ENCODE data around the gene RAPGEF2.
"Not testable (repeated sequence)": the region's sequence is repeated elsewhere in the genome, so short reads cannot be mapped to it uniquely, and the experiment has no call there.

The RAPGEF2 gene, protein sequence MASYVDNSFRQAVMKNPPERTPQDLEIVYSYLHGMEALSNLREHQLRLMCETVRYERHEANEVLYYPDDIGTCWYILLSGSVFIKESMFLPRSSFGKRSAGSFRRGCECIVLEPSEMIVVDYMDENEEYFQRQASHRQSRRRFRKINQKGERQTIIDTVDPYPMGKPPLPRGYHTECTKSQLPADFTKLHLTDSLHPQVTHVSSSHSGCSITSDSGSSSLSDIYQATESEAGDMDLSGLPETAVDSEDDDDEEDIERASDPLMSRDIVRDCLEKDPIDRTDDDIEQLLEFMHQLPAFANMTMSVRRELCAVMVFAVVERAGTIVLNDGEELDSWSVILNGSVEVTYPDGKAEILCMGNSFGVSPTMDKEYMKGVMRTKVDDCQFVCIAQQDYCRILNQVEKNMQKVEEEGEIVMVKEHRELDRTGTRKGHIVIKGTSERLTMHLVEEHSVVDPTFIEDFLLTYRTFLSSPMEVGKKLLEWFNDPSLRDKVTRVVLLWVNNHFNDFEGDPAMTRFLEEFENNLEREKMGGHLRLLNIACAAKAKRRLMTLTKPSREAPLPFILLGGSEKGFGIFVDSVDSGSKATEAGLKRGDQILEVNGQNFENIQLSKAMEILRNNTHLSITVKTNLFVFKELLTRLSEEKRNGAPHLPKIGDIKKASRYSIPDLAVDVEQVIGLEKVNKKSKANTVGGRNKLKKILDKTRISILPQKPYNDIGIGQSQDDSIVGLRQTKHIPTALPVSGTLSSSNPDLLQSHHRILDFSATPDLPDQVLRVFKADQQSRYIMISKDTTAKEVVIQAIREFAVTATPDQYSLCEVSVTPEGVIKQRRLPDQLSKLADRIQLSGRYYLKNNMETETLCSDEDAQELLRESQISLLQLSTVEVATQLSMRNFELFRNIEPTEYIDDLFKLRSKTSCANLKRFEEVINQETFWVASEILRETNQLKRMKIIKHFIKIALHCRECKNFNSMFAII (N-terminal part only)

DNA sequence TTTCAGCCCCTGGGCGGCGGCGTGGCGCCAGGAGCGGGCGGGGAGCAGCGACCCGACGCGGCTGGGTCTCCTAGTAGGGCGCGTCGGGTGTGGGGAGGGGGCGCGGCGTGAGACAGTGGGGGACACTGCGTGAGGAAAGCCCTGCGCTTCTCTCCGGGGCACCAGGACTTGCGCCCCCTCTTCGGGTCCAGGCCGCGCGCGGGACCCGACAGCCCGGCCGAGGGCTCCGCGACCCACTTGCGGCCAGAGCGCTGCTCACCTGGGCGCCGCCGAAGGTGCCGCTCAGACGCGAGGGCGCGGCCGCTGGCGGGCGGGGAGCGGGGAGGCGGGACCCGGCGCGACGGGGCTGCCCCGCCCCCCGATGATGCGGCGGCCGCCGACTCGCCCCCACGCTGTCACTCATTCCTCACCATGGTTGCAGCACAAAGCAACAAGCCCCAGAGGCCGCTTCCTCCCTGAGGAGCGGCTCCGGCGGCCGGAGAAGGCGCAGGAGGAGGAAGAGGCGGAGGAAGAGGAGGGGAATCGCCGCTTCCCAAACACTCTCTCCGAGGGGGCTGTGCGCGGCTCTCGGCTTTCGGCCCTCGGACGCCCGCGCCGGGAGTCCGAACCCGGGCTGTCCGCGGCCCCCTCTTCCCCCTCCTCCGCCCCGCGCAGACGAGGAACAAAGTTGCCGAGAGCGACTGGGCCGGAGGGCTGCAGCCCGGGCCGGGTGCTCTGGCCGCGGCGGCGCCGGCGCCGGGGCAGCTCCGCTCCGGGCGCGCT is at the start of gene RAPGEF2:
RAPGEF2 (plus strand) TSS at position 458 of the 762 bp plus-strand sequence. CDS start 1,084 bp downstream, outside the sequence.
- peak; percentile 90 to 95 for DNase-seq

DNA sequence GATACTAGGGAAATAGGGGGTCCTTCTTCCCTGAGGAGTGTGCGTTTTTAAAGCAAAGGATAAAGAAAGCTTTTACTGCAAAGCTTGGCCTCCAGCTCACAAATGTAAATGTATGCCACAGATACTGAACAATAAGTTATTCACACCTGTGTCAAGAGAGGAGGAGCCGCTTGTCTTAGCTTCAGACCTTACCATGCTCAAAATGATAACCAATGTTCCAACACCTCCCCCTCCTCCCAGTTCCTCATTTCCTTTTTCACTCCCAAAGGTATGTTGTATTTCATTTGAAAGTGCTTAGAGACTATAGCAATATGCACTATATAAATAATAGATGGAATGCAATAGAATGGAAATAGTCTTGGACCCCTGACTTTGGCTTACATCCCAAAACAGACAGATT is 47.0 kb upstream of the RAPGEF2 start:
- no peak for DNase-seq

DNA sequence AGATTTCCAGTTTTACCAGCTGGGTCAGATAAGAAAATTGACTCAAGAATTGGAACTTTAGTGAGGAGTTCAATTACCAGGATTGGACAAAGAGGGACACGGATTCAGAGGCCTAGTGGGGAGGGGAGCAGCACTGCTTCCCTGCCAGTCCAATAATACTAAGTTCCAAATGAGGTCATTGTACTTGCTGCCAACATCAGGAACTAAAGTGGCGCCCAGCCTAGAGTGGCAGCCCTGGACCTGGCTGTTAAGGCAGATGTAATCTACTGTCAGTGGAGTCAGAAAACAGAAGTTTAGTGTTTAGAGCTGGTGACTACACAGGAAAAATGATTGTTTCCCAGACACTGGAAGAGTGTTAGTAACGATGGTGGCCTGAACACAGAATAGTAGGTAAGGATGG is 42.7 kb upstream of the RAPGEF2 start:
- DNase-seq = peak; percentile 16 to 57

DNA sequence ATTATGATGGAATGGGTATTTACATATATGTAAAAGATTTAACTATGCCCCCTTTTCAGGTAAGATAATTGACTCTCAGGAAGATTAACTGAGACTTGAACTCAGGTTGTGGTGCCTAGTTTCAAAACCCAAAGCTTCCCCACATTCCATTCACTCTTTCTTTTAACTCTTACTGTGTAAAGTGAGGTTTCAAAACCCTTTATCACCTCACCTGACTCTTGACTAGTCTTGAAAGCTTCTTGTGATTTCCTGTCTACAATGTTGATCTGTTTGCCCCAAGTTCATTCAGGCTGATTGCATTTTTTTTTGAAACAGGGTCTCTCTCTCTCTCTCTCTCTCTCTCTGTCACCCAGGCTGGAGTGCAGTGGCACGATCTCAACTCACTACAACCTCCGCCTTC is 40.5 kb upstream of the RAPGEF2 start:
- DNase-seq = no peak

DNA sequence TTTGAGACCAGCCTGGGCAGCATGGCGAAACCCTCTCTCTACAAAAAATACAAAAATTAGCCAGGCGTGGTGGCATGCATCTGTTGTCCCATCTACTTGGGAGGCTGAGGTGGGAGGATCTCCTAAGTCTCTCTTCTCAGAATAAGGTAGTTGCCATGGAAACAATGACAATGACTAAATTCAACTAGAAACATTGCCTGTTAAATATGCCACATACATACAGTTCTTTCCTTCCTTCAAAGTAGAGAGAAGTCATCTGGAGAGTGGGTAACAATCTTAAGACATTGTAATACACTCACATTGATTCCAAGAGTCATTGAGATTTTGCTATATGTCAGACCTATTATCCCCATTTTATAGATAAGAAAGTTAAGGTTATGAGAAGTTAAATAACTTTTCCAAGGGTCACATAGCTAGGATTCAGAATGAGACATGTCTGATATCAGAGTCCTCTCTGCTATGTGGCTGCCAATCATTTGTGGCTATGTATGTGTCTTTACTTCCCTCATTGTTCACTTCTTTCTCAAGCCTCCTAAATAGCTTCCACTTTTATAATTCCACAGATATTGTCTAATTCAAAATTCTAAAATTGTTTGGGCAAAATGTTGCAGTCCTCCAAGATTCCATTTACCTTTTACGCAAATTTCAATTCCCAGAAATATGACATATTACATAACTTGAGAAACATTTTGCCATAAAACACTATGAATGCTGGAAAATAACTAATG is 37.2 kb upstream of the RAPGEF2 start:
- DNase-seq = no peak

DNA sequence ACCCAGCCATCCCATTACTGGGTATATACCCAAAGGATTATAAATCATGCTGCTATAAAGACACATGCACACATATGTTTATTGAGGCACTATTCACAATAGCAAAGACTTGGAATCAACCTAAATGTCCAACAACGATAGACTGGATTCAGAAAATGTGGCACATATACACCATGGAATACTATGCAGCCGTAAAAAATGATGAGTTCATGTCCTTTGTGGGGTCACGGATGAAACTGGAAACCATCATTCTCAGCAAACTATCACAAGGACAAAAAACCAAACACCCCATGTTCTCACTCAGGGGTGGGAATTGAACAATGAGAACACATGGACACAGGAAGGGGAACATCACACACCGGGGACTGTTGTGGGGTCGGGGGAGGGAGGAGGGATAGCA is 34.7 kb upstream of the RAPGEF2 start:
- not testable (repeated sequence) for DNase-seq

DNA sequence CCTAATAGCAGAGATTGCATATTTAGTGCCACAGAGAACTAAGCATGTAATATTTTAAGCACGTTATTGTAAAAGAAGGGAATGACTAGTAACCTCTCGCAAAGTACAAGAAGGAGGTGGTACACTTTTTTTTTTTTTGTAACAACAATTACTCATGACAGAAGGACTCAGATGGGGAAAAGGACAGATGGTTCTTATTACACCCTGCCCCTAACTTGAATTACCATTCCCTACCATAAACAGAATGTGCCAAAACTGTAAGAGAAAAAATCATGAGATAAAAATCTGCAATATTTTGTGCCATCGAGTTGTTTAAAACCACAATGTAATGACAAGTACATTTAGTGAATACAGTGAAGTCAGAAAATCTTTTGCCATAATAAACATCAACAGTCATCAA is 33.0 kb upstream of the RAPGEF2 start:
- no peak for DNase-seq

DNA sequence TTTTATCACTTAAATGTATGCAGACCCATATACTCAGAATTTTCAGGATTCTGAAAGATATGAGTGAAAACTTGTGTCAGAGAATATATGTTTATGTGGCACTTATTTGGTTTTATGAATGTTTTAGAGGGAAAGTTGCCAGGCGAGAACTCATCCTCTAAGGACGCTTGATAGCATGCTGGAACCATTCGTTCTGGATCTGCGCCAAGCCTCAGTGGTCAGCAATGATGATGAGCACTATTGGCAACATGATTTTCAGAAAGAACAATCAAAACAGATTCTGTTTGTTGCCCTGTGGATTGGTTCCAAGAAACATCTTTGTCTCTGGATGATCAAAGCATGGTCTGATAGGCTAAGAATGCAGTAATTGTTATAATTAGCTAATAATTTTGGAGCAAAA is 32.1 kb upstream of the RAPGEF2 start:
- DNase-seq = peak; percentile 1 to 12

DNA sequence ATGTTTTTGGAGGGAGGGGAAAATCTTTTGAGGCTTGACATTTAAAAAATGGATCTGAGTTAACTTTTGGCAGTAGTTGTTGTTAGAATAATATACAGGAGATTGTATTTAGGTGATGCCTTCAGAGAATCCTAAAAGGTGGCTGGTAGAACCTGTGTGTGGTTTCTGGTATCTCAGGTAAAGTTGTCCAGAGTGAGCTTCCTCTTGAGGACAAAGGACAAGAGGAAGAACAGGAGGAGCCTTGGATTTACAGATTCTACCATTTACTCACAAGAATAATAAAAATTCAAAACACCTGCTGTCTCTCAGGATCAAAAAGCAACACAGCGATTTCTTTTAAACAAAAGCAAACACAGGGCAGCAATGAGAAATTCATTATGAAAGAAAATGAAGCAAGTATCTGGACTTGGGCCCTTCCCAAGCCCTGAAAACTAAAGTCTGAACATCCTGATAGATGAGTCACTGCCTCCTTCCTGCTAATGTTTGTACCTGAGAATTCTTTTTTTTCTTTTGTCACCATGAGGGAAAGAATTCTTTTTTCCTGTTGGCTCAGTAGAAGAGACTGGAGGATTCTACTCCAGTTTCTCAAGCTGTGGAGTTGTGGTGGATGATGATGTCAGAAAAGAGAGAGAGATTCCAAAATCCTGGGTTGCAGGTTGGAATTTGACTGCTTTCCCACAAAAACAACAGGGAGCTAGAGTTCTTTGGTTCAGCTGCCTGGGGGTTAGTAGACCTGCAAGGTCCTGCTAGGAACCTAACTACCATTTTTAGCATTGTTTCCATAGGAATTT is 31.5 kb upstream of the RAPGEF2 start:
- no peak for DNase-seq

DNA sequence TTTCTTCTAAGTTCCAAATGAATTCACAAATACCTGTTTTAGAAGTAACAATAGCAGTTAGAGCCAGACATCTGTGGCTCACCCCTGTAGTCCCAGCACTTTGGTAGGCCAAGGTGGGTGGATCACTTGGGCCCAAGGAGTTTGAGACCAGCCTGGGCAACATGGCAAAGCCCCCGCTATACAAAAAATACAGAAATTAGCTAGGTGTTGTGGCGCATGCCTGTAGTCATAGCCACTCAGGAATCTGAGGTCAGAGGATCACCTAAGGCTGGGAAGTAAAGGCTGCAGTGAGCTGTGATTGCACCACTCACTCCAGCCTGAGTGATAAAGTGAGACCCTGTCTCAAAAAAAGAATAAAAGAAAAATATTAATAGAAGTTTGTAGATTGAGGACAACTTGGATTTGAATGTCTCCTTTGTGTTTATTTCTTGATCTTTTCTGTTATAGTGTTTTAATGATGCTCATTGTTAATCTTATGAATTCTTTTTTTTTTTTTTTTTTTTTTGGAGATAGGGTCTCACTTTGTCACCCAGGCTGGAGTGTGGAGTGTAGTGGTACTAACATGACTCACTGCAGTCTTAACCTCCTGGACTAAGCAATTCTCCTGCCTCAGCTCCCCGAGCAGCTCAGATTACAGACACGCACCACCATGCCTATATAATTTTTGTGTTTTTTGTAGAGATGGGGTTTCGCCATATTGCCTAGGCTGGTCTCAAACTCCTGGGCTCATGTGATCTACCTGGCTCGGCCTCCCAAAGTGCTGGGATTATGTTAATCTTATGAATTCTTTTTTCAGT is 30.7 kb upstream of the RAPGEF2 start:
- DNase-seq = no peak

DNA sequence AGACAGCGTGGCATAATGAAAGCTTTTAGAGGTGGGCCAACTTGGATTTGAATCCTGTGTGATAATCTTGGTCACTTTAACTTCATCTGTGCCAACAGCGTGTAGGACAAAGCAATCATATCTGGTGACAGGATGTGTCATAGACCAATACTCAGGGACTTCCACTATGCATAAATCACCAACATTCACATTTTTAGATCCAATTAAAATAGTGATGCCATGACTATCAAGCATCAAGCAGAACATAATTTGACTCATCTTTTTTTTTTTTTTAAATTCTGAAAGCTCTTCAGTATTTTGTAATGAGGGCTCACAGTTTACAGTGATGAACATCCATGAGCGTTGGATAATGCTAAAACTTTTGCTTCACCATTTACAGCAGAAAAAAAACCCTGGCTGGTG is 27.3 kb upstream of the RAPGEF2 start:
- no peak for DNase-seq

DNA sequence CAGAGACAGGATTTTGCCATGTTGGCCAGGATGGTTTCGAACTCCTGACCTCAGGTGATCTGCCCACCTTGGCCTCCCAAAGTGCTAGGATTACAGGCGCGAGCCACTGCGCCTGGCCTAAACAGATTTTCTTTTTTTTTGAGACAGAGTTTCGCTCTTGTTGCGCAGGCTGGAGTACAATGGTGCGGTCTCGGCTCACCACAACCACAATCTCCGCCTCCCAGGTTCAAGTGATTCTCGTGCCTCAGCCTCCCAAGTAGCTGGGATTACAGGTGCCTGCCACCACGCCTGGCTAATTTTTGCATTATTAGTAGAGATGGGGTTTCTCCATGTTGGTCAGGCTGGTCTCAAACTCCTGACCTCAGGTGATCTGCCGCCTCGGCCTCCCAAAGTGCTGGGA is 25.9 kb upstream of the RAPGEF2 start:
- DNase-seq = not testable (repeated sequence)

DNA sequence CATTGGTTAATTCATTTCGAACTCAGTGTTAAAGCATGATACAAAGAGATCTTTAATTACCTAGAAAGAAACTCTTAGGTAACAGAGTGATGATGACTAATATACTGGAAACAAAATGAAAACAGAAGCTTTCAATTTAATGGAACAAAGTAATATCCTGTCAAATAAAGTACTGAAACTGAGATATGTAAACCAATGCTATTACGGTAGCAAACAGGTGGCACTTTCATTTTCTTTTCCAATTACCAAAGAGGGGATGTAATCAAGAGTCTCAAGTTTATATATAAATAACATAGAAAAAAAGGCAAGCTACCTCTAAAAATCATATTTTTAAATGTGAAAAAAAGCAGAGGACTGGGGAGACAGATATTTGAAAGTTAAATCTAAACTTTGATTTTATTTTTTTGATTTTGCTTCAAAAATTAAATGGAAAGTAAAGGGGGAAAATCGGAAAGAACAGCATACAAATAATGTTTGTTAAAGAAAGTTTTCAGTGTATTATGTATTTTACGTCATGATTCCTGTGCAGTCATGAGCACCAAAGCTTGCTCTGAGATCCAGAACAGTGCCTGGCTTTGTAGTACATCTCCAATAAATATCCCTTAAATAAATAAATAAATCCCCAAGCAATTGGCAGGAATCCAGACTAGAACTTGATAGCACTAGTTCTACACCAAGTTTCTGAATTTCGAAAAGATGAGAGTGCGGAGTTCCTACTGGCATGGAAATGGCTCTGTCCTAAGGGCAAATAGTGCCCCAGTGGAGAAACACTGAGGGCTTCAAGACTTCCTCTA is 25.0 kb upstream of the RAPGEF2 start:
- DNase-seq = no peak

DNA sequence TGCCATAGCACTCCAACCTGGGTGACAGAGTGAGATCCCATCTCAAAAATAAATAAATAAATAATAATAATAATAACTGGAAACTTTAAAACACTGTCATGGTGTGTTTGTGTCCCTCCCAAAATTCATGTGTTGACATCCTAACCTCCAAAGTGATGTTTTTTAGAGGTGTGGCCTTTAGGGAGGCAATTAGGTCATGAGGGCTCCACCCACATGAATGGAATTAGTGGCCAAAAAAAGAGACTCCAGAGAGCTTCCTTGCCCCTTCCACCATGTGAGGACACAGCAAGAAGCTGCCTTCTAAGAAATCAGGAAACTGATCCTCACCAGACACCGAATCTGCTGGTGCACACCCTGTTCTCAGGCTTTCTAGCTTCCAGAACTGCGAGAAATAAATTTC is 23.8 kb upstream of the RAPGEF2 start:
- no peak for DNase-seq

DNA sequence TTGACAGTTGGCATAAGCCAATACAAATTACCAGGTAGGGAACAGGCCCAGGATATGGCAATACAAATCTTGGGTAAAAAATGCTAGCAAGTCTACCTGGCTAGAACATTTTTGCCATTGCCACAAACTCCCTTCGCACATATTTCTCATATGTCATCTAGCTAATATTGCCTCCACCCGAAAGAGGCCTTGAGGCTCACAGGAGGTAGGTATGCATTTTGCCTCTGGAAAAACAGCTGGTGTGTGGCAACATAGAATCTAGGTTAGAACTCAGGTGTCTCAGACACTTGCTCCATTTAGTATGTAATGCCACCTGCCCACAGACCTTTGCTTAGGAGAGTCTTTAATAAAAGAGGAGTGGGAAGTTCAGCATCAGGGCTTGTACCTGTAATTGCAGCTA is 16.3 kb upstream of the RAPGEF2 start:
- DNase-seq = no peak

DNA sequence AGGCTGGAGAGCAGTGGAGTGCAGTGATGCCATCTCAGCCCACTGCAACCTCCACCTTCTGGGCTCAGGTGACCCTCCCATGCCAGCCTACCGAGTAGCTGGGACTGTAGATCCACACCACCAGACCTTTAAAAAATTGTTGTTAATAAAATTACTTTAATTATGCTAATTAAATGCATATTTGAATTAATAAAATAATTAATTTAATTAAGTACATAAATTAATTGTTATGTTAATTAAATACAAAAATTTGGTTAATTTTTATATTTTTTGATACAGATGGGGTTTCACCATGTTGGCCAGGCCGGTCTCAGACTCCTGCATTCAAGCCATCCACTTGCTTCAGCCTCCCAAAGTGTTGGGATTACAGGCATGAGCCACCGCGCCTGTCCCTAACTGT is 12.6 kb upstream of the RAPGEF2 start:
- DNase-seq = no peak

DNA sequence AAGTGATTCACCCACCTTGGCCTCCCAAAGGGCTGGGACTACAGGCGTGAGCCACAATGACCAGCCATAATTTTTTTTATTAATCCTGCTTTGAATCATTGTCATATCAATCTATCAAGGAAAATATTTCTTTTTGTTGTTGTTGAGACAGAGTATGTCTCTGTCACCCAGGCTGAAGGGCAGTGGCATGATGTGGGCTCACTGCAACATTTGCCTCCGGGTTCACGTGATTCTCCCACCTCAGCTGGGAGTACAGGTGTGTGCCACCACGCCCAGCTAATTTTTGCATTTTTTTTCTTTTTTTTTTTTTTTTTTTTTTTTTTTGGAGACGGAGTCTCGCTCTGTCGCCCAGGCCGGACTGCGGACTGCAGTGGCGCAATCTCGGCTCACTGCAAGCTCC is 8.7 kb upstream of the RAPGEF2 start:
- not testable (repeated sequence) for DNase-seq

DNA sequence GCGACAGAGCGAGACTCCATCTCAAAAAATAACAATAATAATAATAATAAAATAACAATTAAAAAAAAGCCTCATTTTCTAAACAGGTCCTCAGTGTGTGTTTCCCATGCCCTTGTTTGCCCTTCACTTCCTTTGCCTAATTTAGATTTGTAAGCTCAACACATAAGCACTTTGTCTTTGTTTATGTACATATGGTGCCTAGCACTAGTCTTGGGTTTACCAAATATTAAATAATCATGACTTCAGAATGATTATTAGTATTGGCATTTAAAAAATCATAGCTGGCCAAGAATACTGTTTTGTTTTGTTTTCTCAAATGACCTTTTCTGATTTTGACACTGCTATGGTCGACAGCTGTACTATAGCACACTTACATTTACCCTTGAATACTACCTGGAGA is 6.4 kb upstream of the RAPGEF2 start:
- DNase-seq = no peak

DNA sequence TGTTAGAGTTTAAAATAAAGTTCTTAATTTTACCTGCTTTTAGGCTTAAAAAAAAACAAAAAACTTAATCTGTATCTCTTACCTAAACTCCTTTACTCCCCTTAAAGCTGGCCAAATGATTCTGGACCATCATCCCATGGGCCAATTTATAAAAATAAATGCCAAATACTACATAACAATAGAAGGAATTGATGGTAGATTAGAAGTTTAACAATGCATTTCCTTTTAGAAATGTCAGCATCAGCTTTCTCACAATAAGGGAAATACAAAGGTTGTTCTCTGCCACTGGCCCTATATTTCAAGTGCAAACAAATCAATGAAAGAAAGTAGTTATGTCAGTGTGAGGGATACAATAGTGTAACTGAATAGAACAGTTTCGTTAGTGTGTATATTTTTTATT is 5.7 kb upstream of the RAPGEF2 start:
- DNase-seq = no peak

DNA sequence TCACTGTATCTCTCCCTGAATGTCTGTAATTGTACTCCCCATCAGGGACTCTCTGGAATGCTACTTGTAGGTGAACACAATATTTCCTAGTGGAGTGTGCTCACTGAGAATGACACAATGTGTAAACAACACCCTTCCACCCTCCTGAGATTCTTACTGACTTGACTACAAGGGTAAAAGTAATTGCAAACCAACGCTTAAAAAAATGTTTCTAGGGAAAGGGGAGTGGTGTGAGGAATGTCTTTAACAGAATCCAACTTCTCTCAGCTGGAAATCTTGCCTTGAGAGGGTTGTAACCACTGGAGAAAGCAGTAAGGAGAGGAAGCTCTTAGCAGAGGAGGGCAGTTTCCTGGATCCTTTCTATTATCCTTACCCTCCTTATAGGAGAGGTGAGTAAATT is 5.1 kb upstream of the RAPGEF2 start:
- no peak for DNase-seq
